Progenitor cell of endocrine pancreas (in vitro differentiated cells): ENCODE results near the gene RFX2. TPM values are rescaled to one million over a fixed set of nuclear protein-coding genes. Genes with fewer than 3 reads are reported as not detected.

Experiments
- DNase-seq: peaks from one replicate; pipeline ENCODE4 v3.0.0; 2021; ENCODE audit warnings: low spot score; ENCODE audit not compliant: unreplicated experiment
- H3K27ac Mint-ChIP-seq: 2 replicates; pipeline ENCODE4 v1.8.0; 2021; ENCODE audit warnings: mild to moderate bottlenecking, moderate library complexity, mixed read lengths
- H3K27me3 Mint-ChIP-seq: 2 replicates; pipeline ENCODE4 v1.8.0; 2021; ENCODE audit warnings: mixed read lengths
- H3K36me3 Mint-ChIP-seq: 2 replicates; pipeline ENCODE4 v1.8.0; 2022; ENCODE audit warnings: mixed read lengths; ENCODE audit not compliant: insufficient read depth
- H3K4me1 Mint-ChIP-seq: 2 replicates; pipeline ENCODE4 v1.8.0; 2021; ENCODE audit warnings: low read depth, mixed read lengths
- H3K4me3 Mint-ChIP-seq: 2 replicates; pipeline ENCODE4 v1.8.0; 2021; ENCODE audit warnings: low read depth, mild to moderate bottlenecking, moderate library complexity, mixed read lengths
- H3K9me3 Mint-ChIP-seq: 2 replicates; pipeline ENCODE4 v1.8.0; 2021; ENCODE audit warnings: low read depth, mixed read lengths
- CTCF ChIP-seq: fragments of 200-600 bp; sonication (generic); IDR thresholded peaks from one replicate; pipeline ENCODE4 v1.5.0; 2021; ENCODE audit warnings: antibody characterized with exemption, mild to moderate bottlenecking; ENCODE audit not compliant: unreplicated experiment
- total RNA-seq: library from RNA; stranded (reverse); gene quantifications from 2 replicates; pipeline ENCODE4 v1.2.1, GENCODE V29; 2021

The RFX2 gene
- total RNA-seq, 1 donor from 2014 or later: 24.2 TPM

- Mint-ChIP-seq H3K4me3 (no peak overlapping the region), H3K4me1 (no peaks in the 10 kb centered on the region), H3K9me3 (peaks cover 2% of the 10 kb centered on the region), H3K36me3 (peaks cover 25% of the 10 kb centered on the region), H3K27me3 (no peaks in the 10 kb centered on the region), H3K27ac (no peak overlapping the region)
- DNase-seq: no peak
- no peak for TF ChIP-seq CTCF
Observed at GRCh38 chr19:6041991-6042481, 68.3 kb downstream of the RFX2 start.

GRCh38 chr19:6041071-6041470, 69.2 kb downstream of the RFX2 start:
- Mint-ChIP-seq H3K4me3 (no peak overlapping the region), H3K27ac (no peak overlapping the region), H3K4me1 (no peaks in the 10 kb centered on the region), H3K36me3 (peaks cover 27% of the 10 kb centered on the region), H3K9me3 (peaks cover 2% of the 10 kb centered on the region), H3K27me3 (no peaks in the 10 kb centered on the region)
- no peak for DNase-seq
- no peak for TF ChIP-seq CTCF

- no peaks in the 10 kb centered on the region for H3K4me1 Mint-ChIP-seq
- no peaks in the 10 kb centered on the region for H3K27me3 Mint-ChIP-seq
- H3K27ac Mint-ChIP-seq: no peak overlapping the region
- no peak overlapping the region for H3K4me3 Mint-ChIP-seq
- TF ChIP-seq CTCF: no peak
- peaks cover 27% of the 10 kb centered on the region for H3K36me3 Mint-ChIP-seq
- H3K9me3 Mint-ChIP-seq: peaks cover 2% of the 10 kb centered on the region
- DNase-seq: no peak
Observed at GRCh38 chr19:6039566-6040225, 70.6 kb downstream of the RFX2 start.

GRCh38 chr19:6038634-6039405, 71.5 kb downstream of the RFX2 start:
- H3K9me3 Mint-ChIP-seq: peaks cover 2% of the 10 kb centered on the region
- H3K36me3 Mint-ChIP-seq: peaks cover 27% of the 10 kb centered on the region
- H3K27me3 Mint-ChIP-seq: no peaks in the 10 kb centered on the region
- H3K27ac Mint-ChIP-seq: no peak overlapping the region
- H3K4me3 Mint-ChIP-seq: no peak overlapping the region
- DNase-seq: no peak
- TF ChIP-seq CTCF: no peak
- no peaks in the 10 kb centered on the region for H3K4me1 Mint-ChIP-seq

GRCh38 chr19:6035026-6035425, 75.3 kb downstream of the RFX2 start:
- no peak for TF ChIP-seq CTCF
- Mint-ChIP-seq H3K27me3 (no peaks in the 10 kb centered on the region), H3K4me1 (no peaks in the 10 kb centered on the region), H3K27ac (no peak overlapping the region), H3K36me3 (peaks cover 23% of the 10 kb centered on the region), H3K4me3 (no peak overlapping the region), H3K9me3 (peaks cover 3% of the 10 kb centered on the region)
- no peak for DNase-seq
